Hepatocyte (in vitro differentiated cells): Measurements from ENCODE around the gene BMP7. TPM values are rescaled to one million over a fixed set of nuclear protein-coding genes. Genes with fewer than 3 reads are reported as not detected.

Experiments
- DNase-seq: peaks from one replicate; pipeline ENCODE4 v3.0.0-alpha.2; 2016; ENCODE audit warnings: low spot score
- H2AFZ ChIP-seq: fragments of 200-600 bp; sonication (generic); 2 replicates; pipeline ENCODE4 v1.6.0; 2016; ENCODE audit warnings: antibody characterized with exemption, mild to moderate bottlenecking
- H3K27ac ChIP-seq: fragments of 200-600 bp; sonication (generic); 2 replicates; pipeline ENCODE4 v1.5.1; 2016; ENCODE audit warnings: mild to moderate bottlenecking
- H3K27me3 ChIP-seq: fragments of 200-600 bp; sonication (generic); 2 replicates; pipeline ENCODE4 v1.6.1; 2016
- H3K36me3 ChIP-seq: fragments of 200-600 bp; sonication (generic); replicated peaks from 2 replicates; pipeline ENCODE4 v1.5.1; 2016; ENCODE audit warnings: low read depth; ENCODE audit not compliant: insufficient read depth
- H3K4me1 ChIP-seq: fragments of 200-600 bp; sonication (generic); 2 replicates; pipeline ENCODE4 v1.5.1; 2016; ENCODE audit warnings: mild to moderate bottlenecking, moderate library complexity; ENCODE audit not compliant: insufficient read depth
- H3K4me2 ChIP-seq: fragments of 200-600 bp; sonication (generic); 2 replicates; pipeline ENCODE4 v1.6.0; 2016
- H3K4me3 ChIP-seq: fragments of 200-600 bp; sonication (generic); 2 replicates; pipeline ENCODE4 v1.5.1; 2016; ENCODE audit warnings: mild to moderate bottlenecking
- H3K79me2 ChIP-seq: fragments of 200-600 bp; sonication (generic); 2 replicates; pipeline ENCODE4 v1.6.0; 2017; ENCODE audit warnings: mild to moderate bottlenecking
- H3K9me2 ChIP-seq: fragments of 200-600 bp; sonication (generic); replicated peaks from 2 replicates; pipeline ENCODE4 v1.6.0; 2017; ENCODE audit warnings: mild to moderate bottlenecking; ENCODE audit not compliant: insufficient read depth
- H3K9me3 ChIP-seq: fragments of 200-600 bp; sonication (generic); 2 replicates; pipeline ENCODE4 v1.5.1; 2016; ENCODE audit warnings: low read depth, mild to moderate bottlenecking
- H4K20me1 ChIP-seq: fragments of 200-600 bp; sonication (generic); 2 replicates; pipeline ENCODE4 v1.6.0; 2016; ENCODE audit warnings: mild to moderate bottlenecking; ENCODE audit not compliant: insufficient read depth, poor library complexity, severe bottlenecking
- EZH2 ChIP-seq: fragments of 200-600 bp; sonication (generic); IDR thresholded peaks from 2 replicates; pipeline ENCODE4 v1.6.1; 2016; ENCODE audit warnings: antibody characterized with exemption, mild to moderate bottlenecking, borderline replicate concordance
- EZH2phosphoT487 ChIP-seq: fragments of 200-600 bp; sonication (generic); IDR thresholded peaks from one replicate; pipeline ENCODE4 v1.6.1; 2018; ENCODE audit warnings: antibody characterized with exemption, mild to moderate bottlenecking, low read depth, moderate library complexity; ENCODE audit not compliant: unreplicated experiment, severe bottlenecking
- WGBS: methylation state at CpG from one replicate; pipeline ENCODE4 v1.1.6; 2016; ENCODE audit warnings: low lambda C conversion rate; ENCODE audit errors: missing lambda C conversion rate; 5-methylcytosine and 5-hydroxymethylcytosine counted together
- polyA plus RNA-seq: library from polyadenylated mRNA; unstranded; fragments of >200 nt; fragmentation: Nextera tagmentation; extraction: Ambion mirVana; gene quantifications from 2 replicates; pipeline ENCODE4 v1.2.1, GENCODE V29; 2016
- total RNA-seq: library from RNA; depleted of rRNA; stranded (reverse); fragments of >200 nt; gene quantifications from 2 replicates; pipeline ENCODE4 v1.2.3, GENCODE V29; 2014
- TF ChIP-seq, protein P1 (sequence below): fragments of 200-600 bp; sonication (generic); IDR thresholded peaks from 2 replicates; pipeline ENCODE4 v1.5.1; 2016; ENCODE audit warnings: antibody characterized with exemption, mild to moderate bottlenecking; ENCODE audit not compliant: poor library complexity

Gene BMP7
- total and polyA plus RNA-seq, 2 experiments from 2014 or later, result 9.1 to 14.8 TPM

DNA sequence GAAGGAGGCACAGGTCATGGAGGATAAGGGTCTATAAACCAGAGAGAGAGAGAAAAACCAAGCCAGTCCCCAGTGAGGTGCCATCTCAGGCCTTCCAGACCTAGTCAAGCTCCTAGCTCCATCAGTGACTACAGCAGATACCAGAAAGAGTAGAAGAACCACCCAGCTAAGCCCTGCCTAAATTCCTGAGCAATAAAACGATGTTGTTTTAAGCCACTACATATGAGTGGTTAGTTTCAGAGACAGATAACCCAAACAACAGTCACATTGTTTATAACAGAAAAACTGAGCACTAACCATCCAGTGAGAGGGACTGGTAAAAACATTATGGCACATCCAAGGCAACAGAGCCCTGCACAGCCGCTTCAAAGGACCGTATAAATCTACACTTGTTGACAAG lies 59.2 kb downstream of the BMP7 start:
- Histone ChIP-seq H3K27ac (no peak overlapping the region), H3K27me3 (no peaks in the 10 kb centered on the region), H3K79me2 (peaks cover 2% of the 10 kb centered on the region), H2AFZ (no peak overlapping the region), H3K36me3 (no peaks in the 10 kb centered on the region), H3K4me3 (no peak overlapping the region), H4K20me1 (no peaks in the 10 kb centered on the region), H3K9me3 (no peaks in the 10 kb centered on the region), H3K4me2 (no peak overlapping the region), H3K4me1 (peaks cover 31% of the 10 kb centered on the region), H3K9me2 (no peaks in the 10 kb centered on the region)
- TF ChIP-seq EZH2phosphoT487 (no peak), EZH2 (no peak)
- TF ChIP-seq, protein P1, sequence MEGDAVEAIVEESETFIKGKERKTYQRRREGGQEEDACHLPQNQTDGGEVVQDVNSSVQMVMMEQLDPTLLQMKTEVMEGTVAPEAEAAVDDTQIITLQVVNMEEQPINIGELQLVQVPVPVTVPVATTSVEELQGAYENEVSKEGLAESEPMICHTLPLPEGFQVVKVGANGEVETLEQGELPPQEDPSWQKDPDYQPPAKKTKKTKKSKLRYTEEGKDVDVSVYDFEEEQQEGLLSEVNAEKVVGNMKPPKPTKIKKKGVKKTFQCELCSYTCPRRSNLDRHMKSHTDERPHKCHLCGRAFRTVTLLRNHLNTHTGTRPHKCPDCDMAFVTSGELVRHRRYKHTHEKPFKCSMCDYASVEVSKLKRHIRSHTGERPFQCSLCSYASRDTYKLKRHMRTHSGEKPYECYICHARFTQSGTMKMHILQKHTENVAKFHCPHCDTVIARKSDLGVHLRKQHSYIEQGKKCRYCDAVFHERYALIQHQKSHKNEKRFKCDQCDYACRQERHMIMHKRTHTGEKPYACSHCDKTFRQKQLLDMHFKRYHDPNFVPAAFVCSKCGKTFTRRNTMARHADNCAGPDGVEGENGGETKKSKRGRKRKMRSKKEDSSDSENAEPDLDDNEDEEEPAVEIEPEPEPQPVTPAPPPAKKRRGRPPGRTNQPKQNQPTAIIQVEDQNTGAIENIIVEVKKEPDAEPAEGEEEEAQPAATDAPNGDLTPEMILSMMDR, result no peak
- no peak for DNase-seq
- 81% methylated on average over 3 of the region's 3 CpGs for WGBS

GRCh38 chr20:57205606-57206219 lies 60.7 kb downstream of the BMP7 start:
- no peaks in the 10 kb centered on the region for H3K9me2 ChIP-seq
- H3K36me3 ChIP-seq, result no peaks in the 10 kb centered on the region
- peak; percentile 56 for DNase-seq
- no peaks in the 10 kb centered on the region for H3K27me3 ChIP-seq
- peaks cover 16% of the 10 kb centered on the region for H3K4me1 ChIP-seq
- peaks cover 2% of the 10 kb centered on the region for H3K79me2 ChIP-seq
- H4K20me1 ChIP-seq, result no peaks in the 10 kb centered on the region
- H3K27ac ChIP-seq, result peak overlapping the region; percentile 82
- H2AFZ ChIP-seq, result no peak overlapping the region
- H3K9me3 ChIP-seq, result no peaks in the 10 kb centered on the region
- WGBS, result 56% methylated on average over 12 of the region's 12 CpGs
- TF ChIP-seq EZH2phosphoT487 (no peak), EZH2 (no peak)
- TF ChIP-seq, protein P1, result no peak
- peak overlapping the region; percentile 22 for H3K4me2 ChIP-seq
- H3K4me3 ChIP-seq, result no peak overlapping the region

DNA sequence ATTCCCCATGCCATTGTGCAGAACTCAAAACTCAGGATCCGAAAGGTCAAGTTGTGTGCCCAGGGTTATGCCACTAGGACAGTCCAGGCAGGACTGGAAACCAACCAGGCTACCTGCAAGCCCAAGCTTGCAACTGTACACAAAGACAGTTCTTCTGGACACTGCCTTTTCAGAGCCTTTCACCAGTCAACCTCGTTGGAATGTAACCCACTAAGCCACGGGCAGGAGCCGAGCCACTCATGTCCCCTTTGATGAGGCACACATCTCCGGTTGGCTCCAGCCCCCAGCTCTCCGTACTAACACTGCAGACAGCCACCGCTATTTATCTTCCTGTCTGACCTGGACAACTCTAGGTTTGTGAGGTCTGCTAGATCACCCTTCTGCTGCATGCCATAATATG lies 62.5 kb downstream of the BMP7 start:
- TF ChIP-seq, protein P1, result no peak
- TF ChIP-seq EZH2phosphoT487, result no peak
- no peak for TF ChIP-seq EZH2
- DNase-seq, result no peak
- Histone ChIP-seq H3K9me2 (no peaks in the 10 kb centered on the region), H2AFZ (no peak overlapping the region), H3K27me3 (no peaks in the 10 kb centered on the region), H3K4me3 (no peak overlapping the region), H4K20me1 (no peaks in the 10 kb centered on the region), H3K4me1 (peaks cover 5% of the 10 kb centered on the region), H3K79me2 (peaks cover 2% of the 10 kb centered on the region), H3K27ac (no peak overlapping the region), H3K4me2 (no peak overlapping the region), H3K36me3 (no peaks in the 10 kb centered on the region), H3K9me3 (no peaks in the 10 kb centered on the region)
- 76% methylated on average over 7 of the region's 7 CpGs for whole genome bisulfite sequencing
